Panc1 (cell line): Measurements from ENCODE around the gene TSSK3.

ENCODE experiments used
- POLR2AphosphoS5 ChIP-seq: IDR thresholded peaks from 2 replicates; pipeline ENCODE4 v1.6.1; 2012; ENCODE audit warnings: mild to moderate bottlenecking, low read depth, low read length, moderate library complexity
- TF ChIP-seq, protein P1 (sequence below): fragments of 450-650 bp; IDR thresholded peaks from 2 replicates; pipeline ENCODE4 v1.5.1; 2017; ENCODE audit warnings: mild to moderate bottlenecking
- TF ChIP-seq, protein P2 (sequence below), 2 experiments: IDR thresholded peaks; 2 replicates each; pipeline ENCODE4 v1.6.1; 2011 to 2012; ENCODE audit warnings: low read depth in 2 of 2, control low read depth in 1 of 2, low read length in 1 of 2, mild to moderate bottlenecking in 1 of 2, moderate library complexity in 1 of 2; ENCODE audit not compliant: insufficient read depth in 1 of 2

DNA sequence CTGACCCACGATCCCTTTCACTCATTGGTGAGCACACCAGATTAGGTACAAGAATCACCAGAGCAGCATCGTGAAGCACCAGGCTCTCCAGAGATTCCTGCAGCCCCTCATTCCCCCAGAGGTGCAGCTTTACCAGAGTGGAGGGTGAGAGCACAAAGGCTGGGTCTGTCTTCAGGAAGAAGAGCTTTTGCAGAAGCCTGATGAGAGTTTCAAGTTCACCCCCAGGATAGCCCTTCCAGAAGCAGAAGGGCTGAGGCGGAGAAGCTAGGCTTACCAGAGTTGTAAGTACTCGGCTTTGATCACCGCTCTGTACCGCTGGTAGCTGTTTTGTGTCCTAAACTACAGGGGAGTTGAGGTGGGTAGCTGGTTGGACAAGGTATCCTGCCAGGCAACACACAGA lies 3.1 kb downstream of the TSSK3 start:
- TF ChIP-seq, protein P1, sequence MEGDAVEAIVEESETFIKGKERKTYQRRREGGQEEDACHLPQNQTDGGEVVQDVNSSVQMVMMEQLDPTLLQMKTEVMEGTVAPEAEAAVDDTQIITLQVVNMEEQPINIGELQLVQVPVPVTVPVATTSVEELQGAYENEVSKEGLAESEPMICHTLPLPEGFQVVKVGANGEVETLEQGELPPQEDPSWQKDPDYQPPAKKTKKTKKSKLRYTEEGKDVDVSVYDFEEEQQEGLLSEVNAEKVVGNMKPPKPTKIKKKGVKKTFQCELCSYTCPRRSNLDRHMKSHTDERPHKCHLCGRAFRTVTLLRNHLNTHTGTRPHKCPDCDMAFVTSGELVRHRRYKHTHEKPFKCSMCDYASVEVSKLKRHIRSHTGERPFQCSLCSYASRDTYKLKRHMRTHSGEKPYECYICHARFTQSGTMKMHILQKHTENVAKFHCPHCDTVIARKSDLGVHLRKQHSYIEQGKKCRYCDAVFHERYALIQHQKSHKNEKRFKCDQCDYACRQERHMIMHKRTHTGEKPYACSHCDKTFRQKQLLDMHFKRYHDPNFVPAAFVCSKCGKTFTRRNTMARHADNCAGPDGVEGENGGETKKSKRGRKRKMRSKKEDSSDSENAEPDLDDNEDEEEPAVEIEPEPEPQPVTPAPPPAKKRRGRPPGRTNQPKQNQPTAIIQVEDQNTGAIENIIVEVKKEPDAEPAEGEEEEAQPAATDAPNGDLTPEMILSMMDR = no peak
- TF ChIP-seq, protein P2, sequence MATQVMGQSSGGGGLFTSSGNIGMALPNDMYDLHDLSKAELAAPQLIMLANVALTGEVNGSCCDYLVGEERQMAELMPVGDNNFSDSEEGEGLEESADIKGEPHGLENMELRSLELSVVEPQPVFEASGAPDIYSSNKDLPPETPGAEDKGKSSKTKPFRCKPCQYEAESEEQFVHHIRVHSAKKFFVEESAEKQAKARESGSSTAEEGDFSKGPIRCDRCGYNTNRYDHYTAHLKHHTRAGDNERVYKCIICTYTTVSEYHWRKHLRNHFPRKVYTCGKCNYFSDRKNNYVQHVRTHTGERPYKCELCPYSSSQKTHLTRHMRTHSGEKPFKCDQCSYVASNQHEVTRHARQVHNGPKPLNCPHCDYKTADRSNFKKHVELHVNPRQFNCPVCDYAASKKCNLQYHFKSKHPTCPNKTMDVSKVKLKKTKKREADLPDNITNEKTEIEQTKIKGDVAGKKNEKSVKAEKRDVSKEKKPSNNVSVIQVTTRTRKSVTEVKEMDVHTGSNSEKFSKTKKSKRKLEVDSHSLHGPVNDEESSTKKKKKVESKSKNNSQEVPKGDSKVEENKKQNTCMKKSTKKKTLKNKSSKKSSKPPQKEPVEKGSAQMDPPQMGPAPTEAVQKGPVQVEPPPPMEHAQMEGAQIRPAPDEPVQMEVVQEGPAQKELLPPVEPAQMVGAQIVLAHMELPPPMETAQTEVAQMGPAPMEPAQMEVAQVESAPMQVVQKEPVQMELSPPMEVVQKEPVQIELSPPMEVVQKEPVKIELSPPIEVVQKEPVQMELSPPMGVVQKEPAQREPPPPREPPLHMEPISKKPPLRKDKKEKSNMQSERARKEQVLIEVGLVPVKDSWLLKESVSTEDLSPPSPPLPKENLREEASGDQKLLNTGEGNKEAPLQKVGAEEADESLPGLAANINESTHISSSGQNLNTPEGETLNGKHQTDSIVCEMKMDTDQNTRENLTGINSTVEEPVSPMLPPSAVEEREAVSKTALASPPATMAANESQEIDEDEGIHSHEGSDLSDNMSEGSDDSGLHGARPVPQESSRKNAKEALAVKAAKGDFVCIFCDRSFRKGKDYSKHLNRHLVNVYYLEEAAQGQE (IDR thresholded peaks at IDR 0.05; ENCODE audit: insufficient read depth in 1 of 2, low read depth in 2 of 2, low read length in 1 of 2) = no peak
- TF ChIP-seq POLR2AphosphoS5 = no peak
